ENCODE results near the gene LGI2.
"Not testable (repeated sequence)": the region's sequence is repeated elsewhere in the genome, so short reads cannot be mapped to it uniquely, and the experiment has no call there.

LGI2 gene

GRCh38 chr4:25043548-25043947, 12.8 kb upstream of the LGI2 start:
- no peak for DNase-seq

DNA sequence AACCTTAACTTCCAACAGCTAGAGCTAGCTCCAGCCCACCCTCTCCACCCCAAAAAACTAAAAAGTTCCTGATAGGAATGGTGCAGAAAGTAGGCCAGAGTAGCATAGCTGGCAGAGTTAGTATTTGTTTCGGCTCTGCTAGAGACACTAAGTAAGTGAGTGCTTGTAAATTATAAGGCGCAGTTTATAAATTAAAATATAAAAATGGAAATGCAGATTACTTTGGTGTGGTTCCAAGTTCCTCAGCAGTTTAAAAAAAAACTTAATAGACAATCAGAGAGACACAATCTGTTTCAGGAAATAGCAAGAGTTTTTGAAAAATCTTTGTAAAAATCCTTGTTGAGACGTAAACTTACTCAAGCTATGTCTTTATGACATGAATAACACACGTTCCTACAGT, 2.8 kb upstream of the LGI2 start:
- no peak for DNase-seq

GRCh38 chr4:25032126-25032525, 1.4 kb upstream of the LGI2 start:
- DNase-seq, result no peak

GRCh38 chr4:25031077-25031621, 403 bp upstream of the LGI2 start:
- no peak for DNase-seq

GRCh38 chr4:25029479-25030276, 1.1 kb downstream of the LGI2 start:
- no peak for DNase-seq

DNA sequence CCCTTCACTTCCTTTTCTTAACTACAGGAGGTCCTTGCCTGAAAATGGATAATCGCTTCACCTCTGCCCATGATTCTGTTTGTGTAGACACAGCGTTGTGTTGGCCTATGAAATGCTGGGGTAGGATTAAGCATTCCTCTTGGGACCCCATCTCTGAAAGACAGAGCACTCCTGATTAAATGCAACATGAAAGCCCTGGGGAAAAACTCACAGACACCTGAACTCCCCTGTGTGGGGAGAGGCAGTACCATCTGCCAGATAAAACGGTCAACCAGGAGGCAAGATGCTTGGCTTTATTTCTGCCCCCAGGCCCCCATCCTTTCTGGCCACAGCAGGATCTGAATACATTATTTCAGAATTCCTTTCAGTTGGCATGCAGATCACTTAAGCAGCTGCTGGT, 1.9 kb downstream of the LGI2 start:
- no peak for DNase-seq

DNA sequence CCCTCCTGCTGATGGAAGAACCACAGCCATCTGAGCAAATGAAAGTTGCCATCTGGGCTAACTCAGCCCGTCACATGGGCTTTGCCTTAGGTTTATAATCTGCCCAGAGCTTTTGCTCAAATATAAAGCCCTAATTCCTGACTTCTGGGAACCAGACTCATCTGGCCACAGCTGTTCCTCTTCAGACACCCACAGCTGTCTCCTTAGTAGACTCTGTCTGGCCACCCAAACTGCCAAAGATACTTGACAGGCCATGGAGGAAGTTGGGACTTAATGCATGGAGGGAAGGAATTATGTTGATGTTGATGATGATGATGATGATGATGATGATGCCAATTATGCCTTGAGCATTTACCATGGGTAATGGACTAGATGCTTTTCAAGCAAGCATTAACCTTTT, 8.0 kb downstream of the LGI2 start:
- DNase-seq, result no peak

DNA sequence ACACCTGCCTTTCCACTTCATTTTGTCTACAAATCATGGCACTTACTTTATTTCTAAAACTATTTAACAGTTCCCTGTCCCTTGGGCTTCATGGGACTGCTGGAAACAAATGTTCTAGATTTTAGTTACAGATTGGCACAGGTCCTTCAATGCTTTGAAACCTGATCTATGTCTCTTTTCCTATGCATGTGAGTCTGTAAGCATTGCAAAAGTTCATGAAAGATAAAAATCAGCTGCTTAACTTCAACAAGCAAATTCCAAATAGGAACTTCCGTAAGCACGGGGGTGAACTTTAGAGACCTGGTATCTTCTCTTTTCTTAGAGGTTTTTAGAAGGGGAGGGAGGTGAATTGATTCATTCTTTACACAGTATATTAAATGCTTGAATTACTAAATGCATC, 9.5 kb downstream of the LGI2 start:
- DNase-seq, result no peak

DNA sequence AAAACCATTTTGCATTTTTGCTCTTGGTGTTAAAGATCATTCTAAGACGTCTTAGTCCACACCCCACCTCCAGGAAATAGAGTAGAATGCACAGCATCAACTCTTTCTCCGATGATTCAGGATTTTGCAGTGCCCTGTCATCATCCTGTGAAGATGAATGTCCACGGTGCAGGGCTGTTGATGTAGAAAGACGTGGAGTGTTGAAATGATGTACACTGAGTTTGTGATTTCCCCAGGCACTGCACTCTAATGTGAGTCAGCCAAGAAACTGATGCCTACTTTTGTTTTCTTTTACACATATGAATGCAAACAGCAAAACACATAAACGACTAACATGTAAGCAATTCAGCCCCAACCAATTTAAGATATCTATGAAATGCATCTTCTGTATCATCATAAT, 10.5 kb downstream of the LGI2 start:
- no peak for DNase-seq

- DNase-seq, result no peak
Measured at GRCh38 chr4:25019501-25019900, 11.2 kb downstream of the LGI2 start.

DNA sequence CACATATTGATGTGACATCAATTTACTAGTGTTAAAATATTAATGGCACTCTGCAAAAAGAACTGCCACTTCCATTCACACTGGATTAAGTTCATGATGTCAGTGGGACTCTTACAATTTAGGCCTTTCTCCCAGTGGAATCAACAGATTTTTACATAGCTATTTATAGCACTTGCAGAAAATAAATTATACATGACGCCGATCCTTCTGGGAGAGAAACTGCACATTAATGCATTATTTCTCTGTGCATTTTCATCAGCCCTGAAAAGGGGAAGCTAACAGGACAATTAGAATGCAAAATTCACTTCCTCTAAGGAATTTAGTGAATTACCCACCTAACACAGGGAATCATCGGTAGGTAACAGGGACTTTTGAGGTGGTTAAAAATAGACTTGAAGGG, 15.7 kb downstream of the LGI2 start:
- no peak for DNase-seq

GRCh38 chr4:25014662-25014983, 16.1 kb downstream of the LGI2 start:
- not testable (repeated sequence) for DNase-seq

DNA sequence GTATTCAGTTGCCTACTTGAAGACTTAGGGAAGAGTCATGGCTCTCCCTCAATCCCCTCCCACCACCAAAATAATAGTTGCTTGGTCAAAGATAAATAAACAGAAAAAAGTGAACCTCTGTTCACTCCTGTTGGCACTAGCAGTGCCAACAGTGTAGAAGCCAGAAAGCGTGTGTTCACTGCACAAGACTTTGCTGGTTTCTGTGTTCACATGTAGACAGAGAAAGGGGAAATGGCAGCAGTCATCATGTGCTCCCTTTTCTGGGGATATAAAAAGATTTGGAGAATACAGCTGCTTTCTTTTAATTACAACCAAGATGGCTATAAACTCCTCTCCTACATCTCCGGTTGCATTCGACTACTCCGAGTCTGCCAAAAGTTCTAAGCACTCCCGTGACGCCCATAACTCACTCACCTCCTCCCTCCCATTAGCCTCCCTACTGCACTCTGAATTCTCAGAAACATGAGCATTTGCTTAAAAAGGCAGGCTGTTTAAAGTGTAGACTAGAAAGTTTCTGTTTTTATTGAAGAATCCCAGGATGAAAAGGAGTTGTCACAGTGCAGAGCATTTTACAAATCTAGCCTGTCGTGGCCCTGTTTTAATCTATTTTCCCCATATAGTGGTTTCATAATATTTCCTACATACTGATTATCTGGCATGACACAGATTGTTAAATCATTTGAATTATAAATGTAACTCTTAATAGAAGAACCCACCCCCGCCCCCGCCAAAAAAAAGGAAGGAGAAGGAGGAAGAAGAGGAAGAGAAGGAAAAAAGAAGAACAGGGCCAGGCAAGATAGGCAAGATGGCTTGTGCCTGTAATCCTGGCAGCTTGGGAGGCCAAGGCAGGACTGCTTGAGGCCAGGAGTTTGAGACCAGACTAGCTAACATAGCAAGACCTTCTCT, 16.7 kb downstream of the LGI2 start:
- DNase-seq, result no peak

- no peak for DNase-seq
Measured at GRCh38 chr4:25012655-25013054, 18.1 kb downstream of the LGI2 start.

DNA sequence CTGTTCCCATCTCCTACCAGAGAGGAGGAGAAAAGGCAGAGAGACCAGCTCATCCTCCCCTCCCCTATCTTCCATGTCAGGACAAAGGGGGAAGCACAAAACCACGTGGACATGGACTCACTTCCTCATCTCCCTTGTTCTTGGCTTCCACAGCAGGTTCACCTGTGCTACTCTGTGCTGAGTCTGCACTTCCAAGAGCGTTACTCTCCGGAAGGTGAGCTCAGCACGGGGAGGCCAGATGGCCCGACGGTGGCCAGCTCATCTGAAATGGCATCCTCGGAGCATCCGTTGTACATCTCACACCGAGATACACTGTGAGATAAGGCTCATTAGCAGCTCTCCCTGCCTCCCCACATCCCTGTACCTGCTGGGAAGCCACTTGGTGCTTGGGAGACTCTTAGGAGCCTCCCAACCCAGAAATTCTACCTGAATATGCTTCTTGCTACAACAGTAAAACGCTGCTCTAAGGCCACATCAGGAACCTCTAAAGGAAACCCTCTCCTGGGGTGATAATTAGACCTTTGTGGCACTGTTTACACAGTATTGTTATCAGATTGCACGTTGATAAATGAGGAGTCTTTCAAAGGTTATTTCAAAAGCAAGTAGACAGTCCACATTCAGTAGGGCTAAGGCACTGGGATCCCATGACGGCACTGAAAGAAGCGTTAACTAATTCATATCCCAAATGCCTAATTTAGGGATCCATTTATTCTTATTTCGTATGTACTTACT, 19.4 kb downstream of the LGI2 start:
- no peak for DNase-seq

GRCh38 chr4:25007598-25007997, 23.1 kb downstream of the LGI2 start:
- DNase-seq, result no peak

DNA sequence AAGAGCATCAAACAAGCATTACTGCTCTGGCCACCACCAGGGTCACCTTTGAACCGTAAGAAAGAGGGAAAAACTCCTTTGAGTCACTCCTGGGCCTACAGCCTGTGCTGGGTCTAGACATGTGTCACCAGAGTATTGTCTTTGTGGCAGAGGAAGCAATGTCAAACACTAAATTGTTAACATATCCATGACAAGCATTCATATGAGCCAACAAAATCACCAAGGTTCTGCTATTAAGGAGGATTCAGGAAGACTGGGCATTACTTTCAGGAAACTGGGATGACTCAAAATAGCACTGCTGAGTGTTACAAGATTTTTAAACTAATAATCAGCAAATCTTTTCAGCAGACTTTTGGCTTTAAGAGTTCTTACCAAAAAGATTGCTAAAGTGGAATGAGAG, 28.1 kb downstream of the LGI2 start:
- DNase-seq, result no peak

- DNase-seq, result no peak
Measured at GRCh38 chr4:25001509-25001908, 29.2 kb downstream of the LGI2 start.

- DNase-seq, result no peak
Measured at GRCh38 chr4:25000639-25001038, 30.1 kb downstream of the LGI2 start.

DNA sequence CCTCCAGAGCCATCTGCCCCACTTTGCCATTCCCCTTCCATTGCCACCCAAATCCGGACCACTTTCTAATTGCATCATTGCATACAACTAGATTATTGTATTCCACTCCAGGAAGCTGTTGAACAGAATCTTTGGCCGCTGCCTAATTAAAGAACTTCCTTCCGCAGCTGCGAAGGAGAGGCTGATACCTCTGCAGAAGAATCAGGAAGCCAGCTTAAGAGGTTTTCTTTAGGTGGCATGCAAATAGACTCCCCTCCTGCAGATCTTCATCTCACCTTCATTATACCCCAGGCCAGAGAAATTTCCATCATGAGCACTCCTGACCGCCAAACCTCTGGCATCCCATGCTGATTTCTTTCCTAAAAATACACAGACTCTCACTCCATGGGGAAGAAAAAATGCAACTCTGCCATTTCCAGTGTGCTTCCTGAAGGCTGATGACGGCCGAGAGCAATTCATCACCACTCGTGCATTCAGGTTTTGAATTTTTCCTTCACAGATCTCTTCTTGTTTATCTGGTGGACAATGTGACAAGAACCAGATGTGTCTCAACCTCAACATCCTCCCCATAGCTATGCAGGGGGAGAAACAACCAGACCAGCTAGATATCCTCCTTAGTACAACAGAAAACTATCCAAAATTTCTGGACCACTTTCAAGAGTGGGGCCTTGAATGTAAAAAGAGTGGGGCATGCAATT, 31.2 kb downstream of the LGI2 start:
- no peak for DNase-seq

DNA sequence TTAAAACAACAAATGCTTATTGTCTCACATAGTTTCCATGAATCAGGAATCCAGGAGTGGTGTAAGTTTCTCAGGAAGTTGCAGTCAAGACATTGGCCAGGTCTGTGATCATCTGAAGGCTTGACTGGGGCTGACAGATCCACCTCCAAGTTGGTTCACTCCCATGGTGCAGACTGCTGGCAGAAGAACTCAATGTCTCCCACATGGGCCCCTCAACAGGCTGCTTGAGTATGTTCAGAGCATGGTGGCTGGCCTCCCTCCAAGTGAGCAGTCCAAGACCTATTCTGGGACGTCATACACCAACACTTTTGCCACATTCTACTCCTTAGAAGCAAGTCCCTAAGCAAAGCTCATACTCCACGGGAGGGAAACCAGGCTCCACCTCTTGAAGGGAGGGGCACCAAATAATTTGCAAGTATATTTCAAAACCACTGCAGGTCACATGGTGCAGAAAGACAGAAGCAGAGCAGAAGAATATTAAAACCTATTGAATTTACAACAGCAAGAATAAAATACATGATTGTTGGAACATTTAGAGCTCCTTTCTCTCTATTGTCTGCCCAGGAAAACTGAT, 35.3 kb downstream of the LGI2 start:
- DNase-seq, result no peak

GRCh38 chr4:24993551-24994080, 37.1 kb downstream of the LGI2 start:
- DNase-seq, result no peak

Data from activated CD4-positive, alpha-beta T cell treated with anti-CD3 and anti-CD28 coated beads for 48 hours (primary cell).